GM23248 (cell line): ENCODE measurements around the gene DNAJC3. TPM values are rescaled to one million over a fixed set of nuclear protein-coding genes. Genes with fewer than 3 reads are reported as not detected.
"Not testable (repeated sequence)": the region's sequence is repeated elsewhere in the genome, so short reads cannot be mapped to it uniquely, and the experiment has no call there.

Source experiments
- DNase-seq: peaks from one replicate; pipeline ENCODE4 v3.0.0-alpha.2; 2015
- H2AFZ ChIP-seq: fragments of 200-600 bp; sonication (generic); 2 replicates; pipeline ENCODE4 v1.6.1; 2016; ENCODE audit warnings: antibody characterized with exemption
- H3F3A ChIP-seq: fragments of 200-600 bp; sonication (generic); 2 replicates; pipeline ENCODE4 v1.6.1; 2016; ENCODE audit warnings: mild to moderate bottlenecking, antibody characterized with exemption, mixed run types; ENCODE audit not compliant: insufficient read depth
- H3K27ac ChIP-seq: fragments of 200-600 bp; sonication (generic); 2 replicates; pipeline ENCODE4 v1.5.1; 2016; ENCODE audit warnings: mild to moderate bottlenecking
- H3K27me3 ChIP-seq: fragments of 200-600 bp; sonication (generic); replicated peaks from 2 replicates; pipeline ENCODE4 v1.6.1; 2016; ENCODE audit warnings: mild to moderate bottlenecking; ENCODE audit not compliant: insufficient read depth
- H3K36me3 ChIP-seq: fragments of 200-600 bp; sonication (generic); 2 replicates; pipeline ENCODE4 v1.6.1; 2016; ENCODE audit warnings: low read depth, mild to moderate bottlenecking
- H3K4me1 ChIP-seq: fragments of 200-600 bp; sonication (generic); 2 replicates; pipeline ENCODE4 v1.6.1; 2016; ENCODE audit warnings: mild to moderate bottlenecking; ENCODE audit not compliant: insufficient read depth
- H3K4me2 ChIP-seq: fragments of 200-600 bp; sonication (generic); one replicate; pipeline ENCODE4 v1.6.1; 2016; ENCODE audit warnings: mild to moderate bottlenecking; ENCODE audit not compliant: unreplicated experiment
- H3K4me3 ChIP-seq: fragments of 200-600 bp; sonication (generic); 2 replicates; pipeline ENCODE4 v1.5.1; 2016; ENCODE audit warnings: mild to moderate bottlenecking
- H3K79me2 ChIP-seq: fragments of 200-600 bp; sonication (generic); 2 replicates; pipeline ENCODE4 v1.6.1; 2016; ENCODE audit warnings: mild to moderate bottlenecking; ENCODE audit not compliant: insufficient read depth
- H3K9ac ChIP-seq: fragments of 200-600 bp; sonication (generic); 2 replicates; pipeline ENCODE4 v1.6.1; 2016; ENCODE audit warnings: mild to moderate bottlenecking
- H3K9me2 ChIP-seq: fragments of 200-600 bp; sonication (generic); 2 replicates; pipeline ENCODE4 v1.6.1; 2016; ENCODE audit warnings: mixed run types, mild to moderate bottlenecking, moderate library complexity; ENCODE audit not compliant: insufficient read depth
- H3K9me3 ChIP-seq: fragments of 200-600 bp; sonication (generic); one replicate; pipeline ENCODE4 v1.6.1; 2017; ENCODE audit warnings: low read depth
- H4K20me1 ChIP-seq: fragments of 200-600 bp; sonication (generic); 2 replicates; pipeline ENCODE4 v1.6.0; 2016; ENCODE audit not compliant: insufficient read depth
- EZH2 ChIP-seq: fragments of 200-600 bp; sonication (generic); IDR thresholded peaks from 2 replicates; pipeline ENCODE4 v1.6.1; 2018; ENCODE audit warnings: antibody characterized with exemption, mild to moderate bottlenecking; ENCODE audit not compliant: insufficient read depth, poor library complexity, severe bottlenecking
- EZH2phosphoT487 ChIP-seq: fragments of 200-600 bp; sonication (generic); IDR thresholded peaks from 2 replicates; pipeline ENCODE4 v1.6.1; 2018; ENCODE audit warnings: antibody characterized with exemption, moderate library complexity, mild to moderate bottlenecking, low read depth; ENCODE audit not compliant: insufficient read depth
- WGBS, 2 experiments: methylation state at CpG; one replicate each; pipeline ENCODE4 v1.1.6; 2015 to 2017; ENCODE audit warnings: low lambda C conversion rate in 2 of 2, low coverage in 1 of 2; ENCODE audit errors: missing lambda C conversion rate in 2 of 2; 5-methylcytosine and 5-hydroxymethylcytosine counted together
- in situ Hi-C: fragments of 300-500 bp; cut with MboI; formaldehyde crosslinking; loops from 2 replicates; pipeline ENCODE4 v1.15.0; 2020
- polyA plus RNA-seq: library from polyadenylated mRNA; unstranded; fragments of >200 nt; fragmentation: Nextera tagmentation; extraction: Ambion mirVana; gene quantifications from 2 replicates; pipeline ENCODE4 v1.2.1, GENCODE V29; 2016
- total RNA-seq: library from RNA; depleted of rRNA; stranded (reverse); fragments of >200 nt; shearing (Covaris generic); gene quantifications from 2 replicates; pipeline ENCODE4 v1.2.3, GENCODE V29; 2014

Gene DNAJC3
- total and polyA plus RNA-seq, 2 experiments from 2014 or later = 39.5 to 42.4 TPM

DNA sequence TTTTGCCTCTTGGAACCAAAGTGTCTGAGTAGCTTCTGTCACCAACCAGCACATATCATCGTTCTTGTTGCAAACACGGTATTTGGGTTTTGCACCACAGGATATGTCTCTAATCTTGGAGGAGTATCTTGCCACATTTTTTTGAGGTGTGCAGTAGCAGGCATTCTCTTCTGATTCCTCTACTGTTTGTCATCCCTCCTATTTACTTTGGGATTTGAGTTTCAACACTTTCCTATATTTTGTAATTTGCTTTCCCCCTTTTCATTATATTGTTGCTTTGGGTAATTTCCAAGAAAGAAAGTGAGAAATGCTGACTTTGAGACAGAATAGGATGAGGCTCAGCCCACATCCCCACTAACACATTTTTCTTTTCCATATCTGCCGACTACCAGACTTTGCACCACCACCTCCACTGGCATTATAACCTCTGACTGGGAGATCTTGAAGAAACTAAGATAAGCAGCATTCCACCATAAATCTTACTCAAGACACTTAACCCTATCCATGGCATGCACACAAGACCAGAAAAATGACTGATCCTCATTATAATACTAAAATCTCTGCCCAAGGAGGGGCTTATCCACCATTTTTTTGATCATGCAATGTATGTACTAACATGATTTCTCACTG lies 20.4 kb upstream of the DNAJC3 start:
- no peak overlapping the region for H2AFZ ChIP-seq
- WGBS, 2 experiments = 57 to 64% methylated on average over 3 of the region's 3 CpGs
- no peak overlapping the region for H3K9ac ChIP-seq
- TF ChIP-seq EZH2 = no peak
- no peak for TF ChIP-seq EZH2phosphoT487
- H3K79me2 ChIP-seq = no peaks in the 10 kb centered on the region
- no peak for DNase-seq
- no peaks in the 10 kb centered on the region for H3K36me3 ChIP-seq
- no peak overlapping the region for H3K27ac ChIP-seq
- no peaks in the 10 kb centered on the region for H3K9me2 ChIP-seq
- no peaks in the 10 kb centered on the region for H3K9me3 ChIP-seq
- no peaks in the 10 kb centered on the region for H4K20me1 ChIP-seq
- no peaks in the 10 kb centered on the region for H3K27me3 ChIP-seq
- in situ Hi-C loops = no loop called here
- no peaks in the 10 kb centered on the region for H3F3A ChIP-seq
- H3K4me2 ChIP-seq = no peak overlapping the region
- H3K4me1 ChIP-seq = no peaks in the 10 kb centered on the region
- no peak overlapping the region for H3K4me3 ChIP-seq

DNA sequence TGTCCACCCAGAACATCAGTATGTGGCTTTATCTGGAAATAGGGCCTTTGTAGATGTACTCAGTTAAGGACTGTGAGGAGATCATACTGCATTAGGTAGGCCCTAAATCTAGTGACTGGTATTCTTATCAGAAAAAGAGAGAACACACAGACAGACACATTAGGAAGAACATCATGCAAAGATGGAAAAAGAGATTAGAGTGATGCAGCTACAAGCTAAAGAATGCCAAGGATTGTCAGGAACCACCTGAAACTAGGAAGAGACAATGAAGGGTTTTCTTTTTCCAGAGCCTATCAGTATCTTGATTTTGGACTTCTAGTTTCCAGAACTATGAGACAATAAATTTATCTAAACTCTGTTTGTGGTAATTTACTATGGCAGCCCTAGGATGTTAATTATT lies 17.4 kb upstream of the DNAJC3 start:
- no peaks in the 10 kb centered on the region for H3K79me2 ChIP-seq
- H3K27me3 ChIP-seq = no peaks in the 10 kb centered on the region
- H3K9ac ChIP-seq = no peak overlapping the region
- TF ChIP-seq EZH2 = no peak
- TF ChIP-seq EZH2phosphoT487 = no peak
- H3K27ac ChIP-seq = no peak overlapping the region
- no peaks in the 10 kb centered on the region for H3K4me1 ChIP-seq
- H3K4me3 ChIP-seq = no peak overlapping the region
- H3F3A ChIP-seq = no peaks in the 10 kb centered on the region
- no peaks in the 10 kb centered on the region for H3K9me3 ChIP-seq
- DNase-seq = no peak
- H4K20me1 ChIP-seq = no peaks in the 10 kb centered on the region
- no peak overlapping the region for H2AFZ ChIP-seq
- no peaks in the 10 kb centered on the region for H3K36me3 ChIP-seq
- no peak overlapping the region for H3K4me2 ChIP-seq
- in situ Hi-C loops = no loop called here
- no peaks in the 10 kb centered on the region for H3K9me2 ChIP-seq

DNA sequence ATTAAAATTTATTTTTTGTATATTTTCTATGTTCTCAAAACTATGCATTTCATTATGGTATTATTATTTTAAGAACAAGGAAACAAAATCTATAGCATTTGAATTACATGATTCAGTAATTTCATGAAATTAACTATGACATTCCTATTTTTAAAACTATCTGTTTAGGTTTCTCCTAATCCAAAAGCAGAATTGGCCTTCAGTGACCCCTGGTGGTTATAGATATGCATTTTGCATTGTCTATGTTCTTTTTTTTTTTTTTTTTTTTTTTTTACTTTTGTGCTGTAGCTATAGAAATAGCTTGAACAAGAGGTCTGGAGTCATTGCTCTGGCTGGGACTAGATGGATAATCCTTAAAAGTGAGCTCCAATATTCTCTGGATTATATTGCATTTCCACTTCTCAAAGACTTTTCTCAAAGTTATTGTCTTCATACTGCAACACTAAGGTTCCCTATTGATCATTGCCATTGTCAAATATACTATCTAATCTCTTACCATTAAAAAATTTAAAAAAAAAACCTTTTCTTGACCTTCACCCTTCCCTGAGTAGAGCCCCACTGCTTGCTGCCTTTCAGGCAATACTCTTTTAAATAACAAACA lies 15.9 kb upstream of the DNAJC3 start:
- peak; percentile 73 for DNase-seq
- H2AFZ ChIP-seq = no peak overlapping the region

DNA sequence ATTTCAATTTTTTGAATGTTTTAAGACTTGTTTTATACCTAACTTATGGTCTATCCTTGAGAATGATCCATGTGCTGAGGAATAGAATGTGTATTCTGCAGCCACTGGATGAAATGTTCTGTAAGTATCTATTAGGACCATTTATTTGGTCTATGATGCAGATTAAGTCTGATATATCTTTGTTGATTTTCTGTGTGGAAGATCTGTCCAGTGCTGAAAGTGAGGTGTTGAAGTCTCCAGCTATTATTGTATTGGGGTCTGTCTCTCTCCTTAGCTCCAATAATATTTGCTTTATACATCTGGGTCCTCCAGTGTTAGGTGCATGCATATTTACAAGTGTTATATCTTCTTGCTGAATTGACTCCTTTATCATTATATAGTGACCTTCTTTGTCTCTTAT lies 9.7 kb upstream of the DNAJC3 start:
- in situ Hi-C loops, H3K4me1 ChIP-seq, DNase-seq: not testable (repeated sequence)

More for the DNA sequence above, 15.9 kb upstream of the DNAJC3 start:
- H3K9me2 ChIP-seq = no peaks in the 10 kb centered on the region
- H3K4me3 ChIP-seq = no peak overlapping the region
- H3K36me3 ChIP-seq = no peaks in the 10 kb centered on the region
- no peak overlapping the region for H3K9ac ChIP-seq
- H3K27me3 ChIP-seq = peaks cover 4% of the 10 kb centered on the region
- no peaks in the 10 kb centered on the region for H3K4me1 ChIP-seq
- no peaks in the 10 kb centered on the region for H4K20me1 ChIP-seq
- H3K27ac ChIP-seq = no peak overlapping the region
- no peak overlapping the region for H3K4me2 ChIP-seq
- in situ Hi-C loops = no loop called here
- H3F3A ChIP-seq = no peaks in the 10 kb centered on the region
- H3K9me3 ChIP-seq = no peaks in the 10 kb centered on the region
- TF ChIP-seq EZH2 (no peak), EZH2phosphoT487 (no peak)
- no peaks in the 10 kb centered on the region for H3K79me2 ChIP-seq

DNA sequence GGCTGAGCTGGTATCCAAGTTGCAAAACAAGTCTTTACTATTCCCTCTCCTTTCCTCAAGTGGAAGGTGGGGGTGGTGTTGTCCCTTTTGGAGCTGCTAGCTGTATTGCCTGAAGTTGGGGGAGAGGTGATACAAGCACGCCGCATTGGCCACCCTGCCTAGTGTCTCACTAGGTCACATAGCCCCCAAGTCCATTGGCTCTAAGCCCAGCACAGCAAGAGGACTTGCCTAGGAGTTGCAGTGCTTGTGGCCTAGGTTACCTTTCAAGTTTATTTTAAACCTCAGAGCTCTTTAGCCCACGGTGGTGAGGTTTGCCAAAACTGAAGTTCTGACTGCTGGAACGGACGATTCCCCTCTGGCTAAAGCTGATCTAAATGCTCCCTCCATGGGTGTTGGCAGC lies 5.3 kb upstream of the DNAJC3 start:
- Histone ChIP-seq H3K9ac (no peak overlapping the region), H4K20me1 (no peaks in the 10 kb centered on the region), H3F3A (peaks cover 10% of the 10 kb centered on the region; the same call in 1 of the 2 replicates), H3K9me2 (no peaks in the 10 kb centered on the region), H3K79me2 (peaks cover 13% of the 10 kb centered on the region), H3K36me3 (no peaks in the 10 kb centered on the region), H3K27me3 (no peaks in the 10 kb centered on the region; the same call in 1 of the 2 replicates), H2AFZ (no peak overlapping the region), H3K27ac (no peak overlapping the region), H3K9me3 (no peaks in the 10 kb centered on the region), H3K4me2 (no peak overlapping the region), H3K4me1 (peaks cover 9% of the 10 kb centered on the region), H3K4me3 (no peak overlapping the region)
- TF ChIP-seq EZH2phosphoT487 = no peak
- TF ChIP-seq EZH2 = no peak
- 96 to 98% methylated on average over 5 of the region's 5 CpGs for WGBS, 2 experiments
- in situ Hi-C loops = no loop called here
- DNase-seq = no peak

More for the DNA sequence above, 9.7 kb upstream of the DNAJC3 start:
- H3K79me2 ChIP-seq, H3K9me3 ChIP-seq, H4K20me1 ChIP-seq, H3K9me2 ChIP-seq, H3K36me3 ChIP-seq, H3K9ac ChIP-seq, H2AFZ ChIP-seq, H3F3A ChIP-seq, H3K27ac ChIP-seq, H3K4me3 ChIP-seq, H3K4me2 ChIP-seq, H3K27me3 ChIP-seq: not testable (repeated sequence)
